BLaER1 treated with 17β-estradiol and CSF1 and Interleukin-3, amounts not matched to agents 10 nM and 100 nM (cell line): Measurements from ENCODE around the gene C1QC.
"Not testable (repeated sequence)": the region's sequence is repeated elsewhere in the genome, so short reads cannot be mapped to it uniquely, and the experiment has no call there.

Experiments used
- H3K27ac ChIP-seq, 11 experiments: shearing (Covaris generic); formaldehyde crosslinking; 2 replicates each; pipeline ENCODE4 v1.8.1; 2022
- H3K27me3 ChIP-seq, 11 experiments: shearing (Covaris generic); formaldehyde crosslinking; 2 replicates each; pipeline ENCODE4 v1.8.1; 2022
- H3K36me3 ChIP-seq, 11 experiments: shearing (Covaris generic); formaldehyde crosslinking; 2 replicates each; pipeline ENCODE4 v1.8.1; 2022
- H3K4me1 ChIP-seq, 10 experiments: shearing (Covaris generic); formaldehyde crosslinking; 2 replicates each; pipeline ENCODE4 v1.8.1; 2022
- H3K4me2 ChIP-seq, 11 experiments: shearing (Covaris generic); formaldehyde crosslinking; 2 replicates each; pipeline ENCODE4 v1.8.1; 2022
- H3K4me3 ChIP-seq, 10 experiments: shearing (Covaris generic); formaldehyde crosslinking; 2 replicates each; pipeline ENCODE4 v1.8.1; 2022
- H3K9ac ChIP-seq, 11 experiments: shearing (Covaris generic); formaldehyde crosslinking; 2 replicates each; pipeline ENCODE4 v1.8.1; 2022
- H3K9me3 ChIP-seq, 11 experiments: shearing (Covaris generic); formaldehyde crosslinking; replicated peaks in 1 of 11; 2 replicates each; pipeline ENCODE4 v1.8.1; 2022
- H4K20me1 ChIP-seq, 11 experiments: shearing (Covaris generic); formaldehyde crosslinking; 2 replicates each; pipeline ENCODE4 v1.8.1; 2022
- Cebpa-rat ChIP-seq, 11 experiments: shearing (Covaris generic); IDR thresholded peaks; 2 replicates each; pipeline ENCODE4 v1.8.1; 2022

The C1QC gene

GRCh38 chr1:22673486-22674409, 30.3 kb downstream of the C1QC start:
- Histone ChIP-seq H3K9me3 (no peaks in the 10 kb centered on the region), H3K9ac (no peak overlapping the region), H3K36me3 (no peaks in the 10 kb centered on the region), H3K4me1 (peaks cover 0 to 5% (median 0%) of the 10 kb centered on the region in 10 experiments; a peak in 4 of 20 replicates), H3K4me3 (no peak overlapping the region), H3K4me2 (no peak overlapping the region), H4K20me1 (peaks cover 0 to 10% (median 0%) of the 10 kb centered on the region in 11 experiments; a peak in 2 of 22 replicates), H3K27me3 (no peaks in the 10 kb centered on the region), H3K27ac (no peak overlapping the region)
- no peak for TF ChIP-seq Cebpa-rat (IDR thresholded peaks at IDR 0.05)

DNA sequence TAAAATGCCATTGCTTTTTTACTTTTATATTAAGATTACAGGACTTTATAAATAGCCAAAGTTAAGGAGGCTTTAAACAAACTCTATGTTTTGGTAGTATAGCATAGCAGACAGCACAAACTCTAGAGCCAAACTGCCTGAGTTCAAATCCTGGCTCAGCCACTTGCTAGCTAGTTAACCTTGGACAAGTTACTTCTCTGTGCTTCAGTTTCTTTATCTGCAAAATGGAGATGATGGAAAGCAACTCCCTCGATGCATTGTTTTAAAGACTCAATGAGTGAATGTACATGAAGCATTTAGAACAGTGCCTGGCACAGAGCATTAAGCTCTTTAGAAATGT, 30.9 kb downstream of the C1QC start:
- H3K27ac ChIP-seq: no peak overlapping the region
- no peak overlapping the region for H3K4me2 ChIP-seq
- no peak overlapping the region for H3K4me3 ChIP-seq
- TF ChIP-seq Cebpa-rat (IDR thresholded peaks at IDR 0.05): no peak
- H3K4me1 ChIP-seq: 0 out of 20 replicates have a peak, but pooled peaks cover 0 to 5% (median 0%) of the 10 kb centered on the region in 10 experiments
- peaks cover 0 to 10% (median 0%) of the 10 kb centered on the region in 11 experiments; a peak in 2 of 22 replicates for H4K20me1 ChIP-seq
- H3K9ac ChIP-seq: no peak overlapping the region
- H3K27me3 ChIP-seq: no peaks in the 10 kb centered on the region
- no peaks in the 10 kb centered on the region for H3K36me3 ChIP-seq
- no peaks in the 10 kb centered on the region for H3K9me3 ChIP-seq

DNA sequence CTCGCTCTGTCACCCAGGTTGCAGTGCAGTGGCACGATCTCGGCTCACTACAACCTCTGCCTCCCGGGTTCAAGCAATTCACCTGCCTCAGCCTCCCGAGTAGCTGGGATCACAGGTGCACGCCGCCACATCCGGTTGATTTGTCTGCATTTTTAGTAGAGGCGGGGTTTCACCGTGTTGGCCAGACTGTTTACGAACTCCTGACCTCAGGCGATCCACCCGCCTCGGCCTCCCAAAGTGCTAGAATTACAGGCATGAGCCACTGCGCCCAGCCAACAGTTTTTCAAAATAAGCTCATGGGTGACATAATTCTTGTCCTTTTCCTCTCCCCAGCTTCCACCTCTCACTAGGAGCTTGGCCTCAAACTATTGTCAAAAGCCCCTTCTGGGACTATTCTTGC, 32.7 kb downstream of the C1QC start:
- H3K27ac ChIP-seq, H3K4me3 ChIP-seq, H3K9ac ChIP-seq, H3K4me1 ChIP-seq, H3K27me3 ChIP-seq, H3K9me3 ChIP-seq, H4K20me1 ChIP-seq, H3K36me3 ChIP-seq, H3K4me2 ChIP-seq: not testable (repeated sequence)

DNA sequence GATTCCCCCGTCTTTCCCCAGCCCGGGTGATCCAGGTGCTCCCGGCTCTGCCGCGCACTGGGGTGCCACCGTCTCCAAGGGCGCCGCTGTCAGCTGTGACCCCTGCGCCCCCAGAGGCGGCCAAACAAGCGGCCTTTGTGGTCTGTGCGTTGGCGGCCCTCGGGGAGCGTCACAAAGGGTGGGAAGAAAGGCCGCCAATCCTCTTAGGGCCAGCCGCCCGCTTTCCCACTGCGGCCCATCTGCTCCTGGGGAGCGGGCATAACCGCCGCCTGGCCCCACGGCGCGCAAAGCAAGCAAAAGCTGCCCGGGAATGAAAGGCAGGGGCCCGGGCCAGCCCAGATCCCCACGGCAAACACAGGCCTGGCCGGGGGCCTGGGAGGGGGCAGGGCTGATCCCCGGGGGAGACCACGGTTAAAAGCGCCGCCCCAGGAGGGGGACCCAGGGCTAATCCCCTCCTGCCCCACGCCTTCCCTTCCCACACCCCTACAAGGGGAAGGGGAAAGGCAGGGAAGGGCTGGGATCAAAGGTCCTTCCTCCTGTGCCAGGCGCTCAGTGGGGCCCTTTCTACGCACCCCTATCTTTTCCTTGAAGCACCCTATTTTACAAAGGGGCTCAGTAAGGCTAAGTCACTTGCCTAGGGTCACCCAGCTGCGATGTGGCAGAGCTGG, 33.6 kb downstream of the C1QC start:
- no peak overlapping the region for H3K9ac ChIP-seq
- H3K4me2 ChIP-seq: no peak overlapping the region
- no peak for TF ChIP-seq Cebpa-rat (IDR thresholded peaks at IDR 0.05)
- no peaks in the 10 kb centered on the region for H3K9me3 ChIP-seq
- peaks cover 0 to 10% (median 0%) of the 10 kb centered on the region in 11 experiments; a peak in 2 of 22 replicates for H4K20me1 ChIP-seq
- H3K27ac ChIP-seq: no peak overlapping the region
- 0 out of 20 replicates have a peak, but pooled peaks cover 0 to 5% (median 0%) of the 10 kb centered on the region in 10 experiments for H3K4me1 ChIP-seq
- H3K4me3 ChIP-seq: no peak overlapping the region
- H3K27me3 ChIP-seq: no peaks in the 10 kb centered on the region
- H3K36me3 ChIP-seq: no peaks in the 10 kb centered on the region

GRCh38 chr1:22677931-22678896, 34.8 kb downstream of the C1QC start:
- Histone ChIP-seq H3K27me3 (no peaks in the 10 kb centered on the region), H3K36me3 (no peaks in the 10 kb centered on the region), H3K4me3 (no peak overlapping the region), H3K9ac (no peak overlapping the region), H4K20me1 (peaks cover 0 to 14% (median 0%) of the 10 kb centered on the region in 11 experiments; a peak in 2 of 22 replicates), H3K27ac (no peak overlapping the region), H3K4me2 (no peak overlapping the region), H3K9me3 (no peaks in the 10 kb centered on the region), H3K4me1 (0 out of 20 replicates have a peak, but pooled peaks cover 0 to 5% (median 0%) of the 10 kb centered on the region in 10 experiments)
- TF ChIP-seq Cebpa-rat (IDR thresholded peaks at IDR 0.05): no peak

DNA sequence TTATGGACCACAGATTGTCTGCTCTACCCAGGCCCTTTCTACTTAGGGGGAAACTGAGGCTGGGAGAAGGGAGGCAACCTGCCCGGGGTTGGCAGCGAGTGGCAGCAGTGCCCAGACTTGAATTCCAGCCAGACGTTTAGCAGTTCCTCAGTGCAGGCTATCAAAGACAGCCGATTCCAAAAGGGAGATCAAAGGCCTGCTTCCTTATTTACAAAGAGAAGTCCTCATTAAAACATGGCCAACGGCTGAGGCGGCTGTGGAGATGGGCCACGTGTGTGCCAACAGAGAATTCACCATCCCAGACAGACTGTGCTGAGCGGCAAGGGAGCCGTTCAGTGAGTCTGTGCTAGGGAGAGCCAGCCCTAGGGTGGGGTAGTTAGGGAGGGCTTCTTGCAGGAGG, 37.3 kb downstream of the C1QC start:
- Histone ChIP-seq H3K27ac (no peak overlapping the region), H3K4me2 (no peak overlapping the region), H3K9ac (no peak overlapping the region), H3K36me3 (no peaks in the 10 kb centered on the region), H3K4me1 (no peaks in the 10 kb centered on the region), H3K9me3 (no peaks in the 10 kb centered on the region), H3K4me3 (no peak overlapping the region), H4K20me1 (0 out of 22 replicates have a peak, but pooled peaks cover 0 to 18% (median 0%) of the 10 kb centered on the region in 11 experiments), H3K27me3 (no peaks in the 10 kb centered on the region)
- TF ChIP-seq Cebpa-rat (IDR thresholded peaks at IDR 0.05): no peak

- TF ChIP-seq Cebpa-rat (IDR thresholded peaks at IDR 0.05): no peak
- H3K36me3 ChIP-seq: no peaks in the 10 kb centered on the region
Observed at GRCh38 chr1:22681556-22682276, 38.3 kb downstream of the C1QC start.

DNA sequence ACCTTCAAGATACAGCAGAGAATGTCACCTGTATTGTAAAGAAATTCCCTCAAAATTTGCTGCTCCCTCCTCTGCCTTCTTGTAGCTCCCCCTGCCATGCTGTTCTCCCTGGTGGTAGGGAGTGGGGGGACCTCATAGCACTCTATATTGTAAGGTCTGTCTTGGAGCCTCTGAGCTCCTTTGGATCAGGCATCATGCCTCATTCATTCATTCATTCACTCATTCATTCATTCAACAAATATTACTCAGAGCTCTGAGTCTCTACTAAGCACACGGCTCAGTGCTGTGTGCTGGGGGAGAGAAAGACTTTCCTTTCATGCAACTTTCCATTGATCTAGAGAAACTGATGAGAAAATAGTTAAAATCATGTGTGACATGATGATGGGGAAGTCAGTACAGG, 40.1 kb downstream of the C1QC start:
- peaks cover 0 to 2% (median 0%) of the 10 kb centered on the region in 10 experiments; a peak in 1 of 20 replicates for H3K4me1 ChIP-seq
- no peak overlapping the region for H3K4me3 ChIP-seq
- no peak overlapping the region for H3K4me2 ChIP-seq
- no peak overlapping the region for H3K27ac ChIP-seq
- 0 out of 22 replicates have a peak, but pooled peaks cover 0 to 20% (median 0%) of the 10 kb centered on the region in 11 experiments for H4K20me1 ChIP-seq
- no peak overlapping the region for H3K9ac ChIP-seq
- H3K27me3 ChIP-seq: no peaks in the 10 kb centered on the region
- no peaks in the 10 kb centered on the region for H3K36me3 ChIP-seq
- no peaks in the 10 kb centered on the region for H3K9me3 ChIP-seq
- TF ChIP-seq Cebpa-rat (IDR thresholded peaks at IDR 0.05): no peak

More at GRCh38 chr1:22681556-22682276, 38.3 kb downstream of the C1QC start:
- no peak overlapping the region for H3K4me3 ChIP-seq
- no peaks in the 10 kb centered on the region for H3K4me1 ChIP-seq
- no peaks in the 10 kb centered on the region for H3K9me3 ChIP-seq
- H3K27ac ChIP-seq: no peak overlapping the region
- H3K9ac ChIP-seq: no peak overlapping the region
- H4K20me1 ChIP-seq: 0 out of 22 replicates have a peak, but pooled peaks cover 0 to 20% (median 0%) of the 10 kb centered on the region in 11 experiments
- no peak overlapping the region for H3K4me2 ChIP-seq
- H3K27me3 ChIP-seq: no peaks in the 10 kb centered on the region
